GM19372 (cell line): ENCODE results near the gene ITSN1.
"Not testable (repeated sequence)": the region's sequence is repeated elsewhere in the genome, so short reads cannot be mapped to it uniquely, and the experiment has no call there.

Experiments used
- ATAC-seq: cut with Tn5 transposase; IDR thresholded peaks from one replicate; pipeline ENCODE4 v1.9.1; 2021; ENCODE audit warnings: mild to moderate bottlenecking, low read depth, moderate library complexity; ENCODE audit not compliant: unreplicated experiment

Gene ITSN1

GRCh38 chr21:33642027-33642895, at the start of gene ITSN1:
ITSN1 (plus strand) TSS chr21:33642501; CDS start chr21:33718829, 76,328 bp downstream.
- ATAC-seq, result peak; percentile 75

- ATAC-seq, result no peak
Measured at GRCh38 chr21:33598051-33598450, 44.2 kb upstream of the ITSN1 start.

GRCh38 chr21:33608559-33608958, 33.7 kb upstream of the ITSN1 start:
- no peak for ATAC-seq

GRCh38 chr21:33611006-33611744, 31.1 kb upstream of the ITSN1 start:
- ATAC-seq, result no peak

GRCh38 chr21:33617565-33617964, 24.7 kb upstream of the ITSN1 start:
- not testable (repeated sequence) for ATAC-seq

GRCh38 chr21:33618407-33618806, 23.9 kb upstream of the ITSN1 start:
- no peak for ATAC-seq

- ATAC-seq, result no peak
Measured at GRCh38 chr21:33619726-33620125, 22.6 kb upstream of the ITSN1 start.

GRCh38 chr21:33622253-33622652, 20.0 kb upstream of the ITSN1 start:
- ATAC-seq, result no peak

GRCh38 chr21:33626151-33626550, 16.1 kb upstream of the ITSN1 start:
- ATAC-seq, result not testable (repeated sequence)

- ATAC-seq, result no peak
Measured at GRCh38 chr21:33634254-33634653, 8.0 kb upstream of the ITSN1 start.

- ATAC-seq, result no peak
Measured at GRCh38 chr21:33640697-33641351, 1.5 kb upstream of the ITSN1 start.

GRCh38 chr21:33641352-33642026, 812 bp upstream of the ITSN1 start, which contains the start of gene CRYZL1:
CRYZL1 (minus strand) TSS chr21:33641741; CDS start chr21:33631551, 10,190 bp downstream.
- peak; percentile 73 for ATAC-seq

GRCh38 chr21:33642896-33643657, 776 bp downstream of the ITSN1 start:
- ATAC-seq, result no peak

GRCh38 chr21:33643658-33644311, 1.5 kb downstream of the ITSN1 start:
- no peak for ATAC-seq

GRCh38 chr21:33644383-33645074, 2.2 kb downstream of the ITSN1 start:
- ATAC-seq, result no peak

- ATAC-seq, result no peak
Measured at GRCh38 chr21:33645730-33646129, 3.4 kb downstream of the ITSN1 start.

- ATAC-seq, result no peak
Measured at GRCh38 chr21:33647587-33647986, 5.3 kb downstream of the ITSN1 start.

GRCh38 chr21:33648555-33648954, 6.3 kb downstream of the ITSN1 start:
- no peak for ATAC-seq

GRCh38 chr21:33650230-33650629, 7.9 kb downstream of the ITSN1 start:
- ATAC-seq, result no peak
